ENCODE data around the gene TMEM132A.

- TF ChIP-seq CTCF (IDR thresholded peaks at IDR 0.05) = no peak
- no peak for TF ChIP-seq POLR2A (IDR thresholded peaks at IDR 0.05)
Measured at GRCh38 chr11:60879104-60879503, 45.2 kb upstream of the TMEM132A start.

Data from gastroesophageal sphincter (tissue), 3 donors.